SK-N-SH (cell line): ENCODE results near the gene UST. TPM values are rescaled to one million over a fixed set of nuclear protein-coding genes. Genes with fewer than 3 reads are reported as not detected.
"Not testable (repeated sequence)": the region's sequence is repeated elsewhere in the genome, so short reads cannot be mapped to it uniquely, and the experiment has no call there.

Source experiments
- CTCF ChIA-PET: fragments of 300-600, 350-600 bp; formaldehyde crosslinking; extraction: SDS; loops from one replicate; lab custom pipeline; 2021; lab: Yijun Ruan, JAX
- POLR2A ChIA-PET: fragments of 350-600 bp; sonication (Branson Sonifier 250); formaldehyde crosslinking; extraction: SDS; loops from one replicate; lab custom pipeline; 2020; ENCODE audit warnings: antibody characterized with exemption, inconsistent platforms; lab: Yijun Ruan, JAX
- DNase-seq: peaks from one replicate; pipeline ENCODE4 v3.0.0; 2012
- H2AFZ ChIP-seq: fragments of 200-600 bp; sonication (generic); 2 replicates; pipeline ENCODE4 v1.8.1; 2016; ENCODE audit warnings: antibody characterized with exemption, mild to moderate bottlenecking, low read depth
- H3F3A ChIP-seq: fragments of 200-600 bp; sonication (generic); replicated peaks from 2 replicates; pipeline ENCODE3; 2016; ENCODE audit warnings: antibody characterized with exemption, mild to moderate bottlenecking; ENCODE audit not compliant: insufficient read depth
- H3K27ac ChIP-seq, 2 experiments: fragments of 200-500 bp in 1 of 2; fragments of 200-600 bp in 1 of 2; sonication (Bioruptor generic) in 1 of 2; sonication (generic), shearing (Covaris generic) in 1 of 2; 2 replicates each; pipeline versions ENCODE4 v1.5.1 to v1.6.1; 2014 to 2016; ENCODE audit warnings: low read depth in 2 of 2, inconsistent platforms in 1 of 2, low read length in 1 of 2, mild to moderate bottlenecking in 1 of 2, mixed read lengths in 1 of 2
- H3K27me3 ChIP-seq: fragments of 200-600 bp; sonication (generic), shearing (Covaris generic); 2 replicates; pipeline ENCODE4 v1.6.1; 2016; ENCODE audit warnings: mixed run types; ENCODE audit not compliant: insufficient read depth
- H3K36me3 ChIP-seq, 2 experiments: fragments of 200-500 bp in 1 of 2; fragments of 200-600 bp in 1 of 2; sonication (Bioruptor generic) in 1 of 2; sonication (generic) in 1 of 2; replicated peaks in 1 of 2; 2 replicates each; pipeline versions ENCODE3 to v1.5.1; 2014 to 2016; ENCODE audit warnings: low read length in 1 of 2, mild to moderate bottlenecking in 1 of 2; ENCODE audit not compliant: insufficient read depth in 2 of 2, control insufficient read depth in 1 of 2
- H3K4me1 ChIP-seq, 2 experiments: fragments of 200-500 bp in 1 of 2; fragments of 200-600 bp in 1 of 2; sonication (Bioruptor generic) in 1 of 2; sonication (generic), shearing (Covaris generic) in 1 of 2; 2 replicates each; pipeline versions ENCODE4 v1.5.1 to v1.6.1; 2014 to 2016; ENCODE audit warnings: low read depth in 1 of 2, low read length in 1 of 2, mixed run types in 1 of 2; ENCODE audit not compliant: insufficient read depth in 2 of 2, control insufficient read depth in 1 of 2
- H3K4me2 ChIP-seq: fragments of 200-600 bp; sonication (generic), shearing (Covaris generic); 2 replicates; pipeline ENCODE4 v1.6.1; 2017; ENCODE audit warnings: mixed run types
- H3K4me3 ChIP-seq, 2 experiments: fragments of 200-500 bp in 1 of 2; fragments of 200-600 bp in 1 of 2; sonication (Bioruptor generic) in 1 of 2; sonication (generic), shearing (Covaris generic) in 1 of 2; 2 replicates each; pipeline versions ENCODE4 v1.5.1 to v1.8.1; 2014 to 2016; ENCODE audit warnings: low read depth in 2 of 2, inconsistent platforms in 1 of 2, low read length in 1 of 2, mild to moderate bottlenecking in 1 of 2, mixed read lengths in 1 of 2, moderate library complexity in 1 of 2
- H3K79me2 ChIP-seq: fragments of 200-600 bp; sonication (generic); 2 replicates; pipeline ENCODE4 v1.8.1; 2017; ENCODE audit warnings: mild to moderate bottlenecking; ENCODE audit not compliant: insufficient read depth
- H3K9ac ChIP-seq: fragments of 200-600 bp; sonication (generic); 2 replicates; pipeline ENCODE4 v1.6.1; 2017; ENCODE audit warnings: mixed run types
- H3K9me2 ChIP-seq: fragments of 200-600 bp; sonication (generic); 2 replicates; pipeline ENCODE4 v1.6.1; 2017; ENCODE audit warnings: mixed run types
- H3K9me3 ChIP-seq: fragments of 200-600 bp; sonication (generic); 2 replicates; pipeline ENCODE4 v1.6.1; 2017; ENCODE audit warnings: mixed run types, mild to moderate bottlenecking, moderate library complexity
- H4K20me1 ChIP-seq: fragments of 200-600 bp; sonication (generic); 2 replicates; pipeline ENCODE4 v1.6.1; 2017; ENCODE audit warnings: mild to moderate bottlenecking, mixed run types; ENCODE audit not compliant: insufficient read depth
- ELF1 ChIP-seq: IDR thresholded peaks from 2 replicates; pipeline ENCODE4 v1.4.0; 2012
- FOSL2 ChIP-seq: IDR thresholded peaks from 2 replicates; pipeline ENCODE4 v1.4.0; 2012; ENCODE audit warnings: low read depth, mild to moderate bottlenecking, moderate library complexity, borderline replicate concordance
- FOXM1 ChIP-seq: IDR thresholded peaks from 2 replicates; pipeline ENCODE4 v1.4.0; 2012; ENCODE audit warnings: low read depth, mild to moderate bottlenecking
- GATA2 ChIP-seq: sonication (generic); formaldehyde crosslinking; IDR thresholded peaks from 2 replicates; pipeline ENCODE4 v1.5.0; 2020; ENCODE audit warnings: mild to moderate bottlenecking, missing genetic modification reagents
- POLR2AphosphoS5 ChIP-seq: IDR thresholded peaks from 2 replicates; pipeline ENCODE4 v1.6.1; 2012; ENCODE audit warnings: low read depth, low read length
- RAD21 ChIP-seq: IDR thresholded peaks from 2 replicates; pipeline ENCODE4 v1.6.1; 2012; ENCODE audit warnings: mild to moderate bottlenecking, low read length
- WGBS: methylation state at CpG from one replicate; pipeline ENCODE4 v1.1.6; 2017; ENCODE audit warnings: low lambda C conversion rate; 5-methylcytosine and 5-hydroxymethylcytosine counted together
- polyA plus RNA-seq, 3 experiments: library from polyadenylated mRNA; depleted of rRNA; stranded (reverse); fragments of >200 nt; gene quantifications; 2 replicates each; pipeline ENCODE4 v1.2.3, GENCODE V29; 2012

UST gene
- polyA plus RNA-seq, 1 of the 3 experiments (the other 2 are of a cell fraction) = 1.7 TPM

- DNase-seq = no peak
- Histone ChIP-seq H3K9ac (no peak overlapping the region), H3K4me1 (no peaks in the 10 kb centered on the region), H3K27me3 (peaks cover 11% of the 10 kb centered on the region), H3K36me3 (no peaks in the 10 kb centered on the region), H3K79me2 (no peaks in the 10 kb centered on the region), H4K20me1 (no peaks in the 10 kb centered on the region), H3K27ac (no peak overlapping the region; a peak in 1 of 4 replicates), H3K9me2 (no peaks in the 10 kb centered on the region), H3K4me3 (no peak overlapping the region; a peak in 1 of 4 replicates), H3F3A (peaks cover 4% of the 10 kb centered on the region), H3K9me3 (no peaks in the 10 kb centered on the region), H3K4me2 (no peak overlapping the region), H2AFZ (no peak overlapping the region)
- TF ChIP-seq GATA2 (no peak), FOXM1 (no peak), ELF1 (no peak), POLR2AphosphoS5 (no peak), FOSL2 (no peak)
- POLR2A ChIA-PET = no interaction called here
- CTCF ChIA-PET = no interaction called here
- 0% methylated on average over 1 of the region's 1 CpG for WGBS
These were observed 15.4 kb downstream of the UST start for GRCh38 chr6:148762231-148762630.

- H3K9me3 ChIP-seq, H3K9ac ChIP-seq, H3K9me2 ChIP-seq, H2AFZ ChIP-seq, H3K36me3 ChIP-seq, CTCF ChIA-PET, H3K4me3 ChIP-seq, H4K20me1 ChIP-seq, DNase-seq, H3K27ac ChIP-seq, H3K4me2 ChIP-seq, H3K79me2 ChIP-seq, POLR2A ChIA-PET, H3K4me1 ChIP-seq, H3F3A ChIP-seq: not testable (repeated sequence)
- 1% methylated on average over 10 of the region's 10 CpGs for WGBS
- peaks cover 22% of the 10 kb centered on the region for H3K27me3 ChIP-seq
These were observed 17.6 kb downstream of the UST start for GRCh38 chr6:148764259-148765020.

- H3K9ac ChIP-seq = no peak overlapping the region
- H3K79me2 ChIP-seq = no peaks in the 10 kb centered on the region
These were observed 19.3 kb downstream of the UST start for GRCh38 chr6:148765898-148766808.

More at GRCh38 chr6:148765898-148766808, 19.3 kb downstream of the UST start:
- Histone ChIP-seq H3K27ac (no peak overlapping the region), H4K20me1 (no peaks in the 10 kb centered on the region), H3K27me3 (peaks cover 31% of the 10 kb centered on the region), H3F3A (no peaks in the 10 kb centered on the region), H3K4me1 (no peaks in the 10 kb centered on the region), H3K4me2 (no peak overlapping the region), H3K9me2 (no peaks in the 10 kb centered on the region), H3K9me3 (no peaks in the 10 kb centered on the region), H3K36me3 (no peaks in the 10 kb centered on the region), H3K4me3 (no peak overlapping the region), H2AFZ (no peak overlapping the region)
- ChIA-PET CTCF (no interaction called here), POLR2A (no interaction called here)
- TF ChIP-seq RAD21 (no peak), POLR2AphosphoS5 (no peak)
- 7% methylated on average over 5 of the region's 5 CpGs for WGBS
- DNase-seq = no peak
